Measurements from ENCODE around the gene ATP6V0D1.

The ATP6V0D1 gene

DNA sequence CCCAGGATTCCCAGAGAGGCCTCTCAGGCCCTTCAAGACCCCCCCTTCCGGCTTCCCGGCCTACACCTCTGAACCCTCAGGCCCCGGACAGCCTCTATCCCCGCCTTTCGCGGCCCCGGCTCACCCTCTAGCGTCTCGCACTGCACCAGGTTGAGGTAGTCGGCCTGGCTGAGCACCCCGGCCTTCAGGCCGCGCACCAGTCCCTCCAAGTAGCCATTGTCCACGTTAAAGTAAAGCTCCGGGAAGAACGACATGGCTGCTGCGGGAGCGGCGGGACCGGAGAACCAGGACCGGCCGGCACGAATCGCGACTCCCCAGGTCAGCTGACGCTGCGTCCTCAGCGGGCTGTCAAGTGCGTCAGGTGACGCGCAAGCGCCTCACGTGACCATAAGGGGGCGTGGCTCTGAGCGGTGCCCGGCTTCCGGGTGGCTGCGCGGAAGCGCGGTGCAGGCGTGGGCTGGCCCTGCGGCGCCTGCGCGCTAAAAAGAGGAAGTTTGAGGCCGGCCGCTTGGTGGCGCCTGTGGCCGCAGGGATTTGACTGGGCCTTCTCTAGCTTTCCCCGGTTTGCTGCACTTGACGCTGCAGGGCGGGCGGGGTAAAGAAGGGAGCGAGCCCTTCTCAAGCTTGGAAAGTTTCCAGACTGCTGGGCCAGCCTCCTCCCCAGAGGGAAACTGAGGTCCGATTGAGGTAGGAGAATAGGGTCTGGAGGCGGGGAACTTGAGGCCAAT, at the start of gene ATP6V0D1:
ATP6V0D1 (minus strand) TSS at position 325 of the 728 bp plus-strand sequence; CDS start at position 254, 71 bp downstream.
- DNase-seq = peak; percentile 95

DNA sequence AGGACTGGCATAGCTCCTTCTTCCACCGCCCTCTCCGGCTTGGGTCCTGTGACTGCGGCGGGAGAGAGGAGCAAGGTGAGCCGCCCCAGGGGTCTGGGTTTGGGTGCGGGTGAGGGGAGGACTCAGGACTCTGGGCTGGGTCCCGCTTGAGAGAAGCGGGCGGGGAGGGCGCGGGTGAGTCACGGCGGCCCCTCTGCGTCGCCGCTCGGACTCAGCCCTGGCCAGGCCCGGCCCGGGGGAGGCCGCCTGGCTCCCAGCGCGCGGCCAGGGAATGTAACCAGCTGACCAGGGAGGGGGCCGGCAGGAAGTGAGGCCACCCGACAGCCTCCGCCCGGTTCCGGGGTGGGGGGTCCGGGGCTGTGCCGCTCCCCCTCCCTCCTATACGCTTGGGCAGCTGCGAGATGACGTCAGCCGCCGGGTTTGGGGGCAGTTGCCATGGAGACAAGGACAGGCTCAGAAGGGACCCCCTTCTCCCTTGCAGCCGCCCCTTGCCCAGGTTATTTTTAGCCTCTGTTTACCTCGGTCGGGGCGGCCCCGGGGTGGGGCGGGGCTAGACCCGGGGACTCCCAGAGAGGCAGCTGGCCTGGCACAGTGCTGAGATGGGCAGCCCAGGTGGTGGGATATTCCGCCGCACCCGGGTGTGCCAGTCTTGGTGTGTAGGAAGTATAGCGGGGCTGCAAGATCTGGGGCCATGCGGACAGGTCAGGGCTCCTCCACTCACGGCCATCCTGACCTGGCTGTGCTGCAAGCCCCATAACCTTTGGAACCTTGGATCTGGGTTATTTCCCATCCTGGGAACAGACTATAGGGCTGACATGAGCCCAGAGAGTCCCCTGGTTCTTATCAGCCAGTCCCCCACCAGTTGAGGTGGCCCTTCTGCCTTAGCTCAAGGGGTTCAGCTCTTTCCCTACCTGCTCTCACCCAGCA, 49.3 kb upstream of the ATP6V0D1 start:
- DNase-seq = peak; percentile 61

DNA sequence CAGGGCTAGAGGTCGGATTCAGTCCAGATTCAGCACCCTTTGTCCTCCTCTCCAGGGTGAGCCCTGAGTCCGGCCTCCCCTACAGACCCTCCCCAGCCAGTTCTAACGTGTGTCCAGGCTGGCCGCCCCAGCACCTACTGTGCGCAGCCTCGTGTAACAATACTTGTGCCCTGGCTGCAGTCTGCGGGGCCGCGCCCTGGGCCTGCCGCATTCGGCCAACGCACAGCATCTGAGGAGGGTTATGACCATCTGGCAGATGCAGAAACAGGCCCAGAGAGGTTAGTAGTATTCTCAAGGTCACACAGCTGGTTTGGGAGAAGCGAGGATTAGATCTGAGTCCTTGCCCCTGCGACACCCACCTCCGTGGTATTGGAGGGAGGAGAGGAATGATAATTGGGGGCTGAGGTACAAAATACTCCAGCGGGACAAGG, 48.6 kb upstream of the ATP6V0D1 start:
- DNase-seq = peak; percentile 43

DNA sequence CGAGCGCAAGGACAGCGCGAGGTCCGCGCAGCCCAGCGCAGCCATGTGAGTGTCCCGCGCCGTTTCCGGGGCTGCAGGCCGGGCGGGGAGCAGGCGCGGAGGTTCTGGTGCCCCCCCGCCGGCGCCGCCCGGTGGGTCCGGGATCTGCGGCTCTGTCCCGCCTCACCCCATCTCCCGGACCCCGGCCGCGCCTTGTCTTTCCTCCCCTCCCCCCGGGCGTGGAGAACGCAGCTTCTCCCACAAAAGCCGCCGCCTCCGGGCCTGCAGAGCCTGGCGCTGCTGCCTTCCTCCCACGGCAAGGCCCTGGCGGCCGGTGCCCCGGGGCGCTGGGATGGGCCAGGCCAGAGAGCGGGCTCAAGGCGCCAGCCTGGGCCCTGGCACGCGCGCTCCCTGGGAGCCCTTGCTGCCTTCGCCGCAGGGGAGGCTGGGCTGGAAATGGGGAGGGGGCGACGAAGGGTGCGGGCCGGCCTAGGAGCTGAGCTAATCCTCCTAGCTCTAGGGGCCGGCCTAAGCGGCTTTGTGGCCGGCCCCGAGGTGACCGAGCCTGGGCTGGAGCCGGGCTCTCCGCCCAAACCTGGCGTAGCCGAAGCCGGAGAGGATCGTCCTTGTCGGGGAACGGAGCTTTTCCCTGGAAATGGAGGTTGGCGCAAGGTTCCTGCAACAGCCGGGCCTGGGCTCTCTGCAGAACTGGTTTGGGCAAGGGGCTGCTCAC, 48.1 kb upstream of the ATP6V0D1 start:
- peak; percentile 67 for DNase-seq

DNA sequence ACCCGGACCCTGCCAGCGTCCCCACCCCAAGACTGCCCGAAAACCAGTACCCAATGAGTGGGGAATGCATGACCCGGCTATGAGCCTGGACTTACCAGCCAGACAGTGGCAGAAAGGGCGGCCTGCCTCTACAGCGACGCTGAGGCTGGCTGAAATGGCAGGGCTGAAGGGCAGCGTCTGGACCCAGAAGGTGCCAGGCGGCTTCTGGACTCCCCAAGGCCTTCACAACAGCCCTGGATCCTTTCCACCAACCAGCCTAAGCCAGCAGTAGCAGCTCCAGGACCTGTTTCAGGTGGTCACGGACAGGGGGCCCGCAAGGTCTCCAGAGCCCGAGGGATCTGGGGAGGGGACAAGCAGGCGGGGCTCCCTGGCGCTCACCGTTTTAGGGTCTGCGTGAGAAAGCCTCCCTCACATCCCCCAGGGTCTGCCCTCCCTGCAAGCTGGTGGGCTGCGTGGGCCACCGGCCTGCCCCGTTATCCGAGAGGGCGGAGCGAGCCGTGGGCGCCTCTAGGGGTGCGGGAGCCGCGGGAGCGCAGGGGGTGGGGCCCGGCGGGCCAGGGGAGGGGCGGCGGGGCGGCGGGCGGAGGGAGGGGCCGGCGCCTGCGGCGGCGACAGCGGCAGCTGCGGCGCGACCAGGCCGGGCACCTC, 47.4 kb upstream of the ATP6V0D1 start, which contains the start of gene RIPOR1:
RIPOR1 (plus strand) TSS at position 608 of the 648 bp plus-strand sequence. CDS start 9,618 bp downstream, outside the sequence.
- DNase-seq = peak; percentile 24

DNA sequence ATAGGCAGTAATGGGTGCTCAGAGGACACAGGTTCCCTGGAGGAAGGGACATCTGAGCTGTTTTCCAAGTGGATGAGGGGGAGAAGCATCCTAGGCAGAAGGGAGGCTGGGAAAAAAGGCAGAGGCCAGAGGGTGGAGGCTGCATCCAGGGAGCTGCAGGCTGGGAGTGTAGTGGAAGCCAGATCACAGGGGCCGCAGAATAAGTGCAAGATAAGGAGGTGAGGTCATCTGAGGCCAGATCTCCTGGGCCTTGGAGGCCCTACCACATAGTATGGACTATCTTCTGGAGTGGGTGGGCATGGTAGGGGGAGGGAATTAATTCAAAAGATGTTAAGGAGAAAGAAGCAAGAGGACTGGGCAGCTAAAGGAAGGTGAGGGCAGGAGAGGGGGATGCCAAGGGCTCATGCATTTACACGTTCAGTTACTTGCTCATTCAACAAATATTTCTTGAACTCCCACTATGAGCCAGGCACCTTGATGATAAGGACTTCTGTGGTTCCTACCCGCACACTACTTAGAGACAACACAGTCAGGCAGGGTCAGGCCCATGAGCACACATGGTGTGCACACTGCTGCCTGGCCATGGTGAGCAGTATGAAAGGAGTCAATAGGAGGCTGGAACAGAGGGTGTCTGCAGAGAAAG, 45.3 kb upstream of the ATP6V0D1 start:
- DNase-seq = no peak

DNA sequence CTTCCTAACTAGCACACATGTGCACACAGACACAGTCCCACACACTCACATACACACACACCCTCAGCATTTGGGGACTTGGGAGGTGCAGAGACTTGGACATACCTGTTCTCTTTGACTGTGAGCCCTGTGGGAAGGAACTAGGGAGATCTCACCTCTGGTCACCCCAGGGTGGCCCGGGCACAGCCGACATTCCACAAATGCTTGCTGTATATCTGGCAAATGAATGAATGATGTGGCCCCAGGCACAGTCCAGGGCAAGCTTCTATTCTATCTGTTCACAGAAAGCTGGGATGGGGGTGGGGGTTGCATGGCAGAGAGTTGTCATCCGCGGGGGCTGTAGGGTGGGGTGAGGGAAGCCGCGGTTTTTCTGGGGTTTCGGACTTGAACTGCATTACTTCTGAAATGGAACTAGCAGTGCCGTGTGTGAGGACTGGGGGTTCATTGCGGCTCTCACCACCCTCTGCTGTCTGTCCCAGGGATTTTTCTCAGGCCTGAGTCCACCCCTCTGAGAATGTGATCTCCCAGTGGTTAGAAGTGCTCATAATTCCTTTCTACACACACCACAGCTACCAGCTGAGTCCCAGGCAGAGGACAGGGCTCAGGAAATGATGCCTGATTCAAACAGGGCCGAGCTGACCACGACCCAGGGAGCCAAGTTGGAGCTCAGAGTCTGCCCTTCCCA, 44.4 kb upstream of the ATP6V0D1 start:
- DNase-seq = no peak

DNA sequence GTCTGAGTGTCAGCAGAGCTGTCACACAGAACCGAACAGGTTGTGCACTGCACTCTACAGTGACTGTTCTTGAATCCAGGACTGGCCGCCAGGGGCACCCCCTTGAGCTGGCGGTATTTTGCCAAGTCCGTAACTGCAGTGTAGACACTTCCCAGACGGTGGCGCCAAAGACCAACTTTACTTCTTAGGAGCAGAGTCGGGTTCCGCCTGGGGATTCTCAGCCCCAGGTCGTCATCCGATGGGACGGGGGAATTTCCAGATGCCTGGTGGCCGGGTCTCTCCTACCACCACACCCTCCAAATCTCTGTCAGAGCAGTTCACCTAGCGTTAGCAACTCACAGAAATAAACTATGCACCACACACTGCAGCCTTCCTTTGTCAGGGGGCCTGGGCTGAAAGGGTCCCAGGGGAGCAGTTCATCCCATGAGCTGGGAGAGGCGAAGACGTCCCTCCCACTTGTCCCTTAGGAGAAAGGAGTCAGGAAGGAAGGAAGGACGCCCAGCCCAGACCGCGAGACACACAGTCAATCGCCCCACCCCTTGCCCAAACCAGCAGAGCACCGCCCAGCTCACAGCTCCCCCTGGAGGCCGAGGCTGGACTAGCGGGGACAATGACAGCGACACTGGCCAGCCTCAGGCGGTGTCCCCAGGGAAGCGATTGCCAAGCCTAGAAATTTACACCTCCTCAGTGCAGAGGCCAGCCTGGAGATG, 40.3 kb upstream of the ATP6V0D1 start:
- peak; percentile 90 for DNase-seq

DNA sequence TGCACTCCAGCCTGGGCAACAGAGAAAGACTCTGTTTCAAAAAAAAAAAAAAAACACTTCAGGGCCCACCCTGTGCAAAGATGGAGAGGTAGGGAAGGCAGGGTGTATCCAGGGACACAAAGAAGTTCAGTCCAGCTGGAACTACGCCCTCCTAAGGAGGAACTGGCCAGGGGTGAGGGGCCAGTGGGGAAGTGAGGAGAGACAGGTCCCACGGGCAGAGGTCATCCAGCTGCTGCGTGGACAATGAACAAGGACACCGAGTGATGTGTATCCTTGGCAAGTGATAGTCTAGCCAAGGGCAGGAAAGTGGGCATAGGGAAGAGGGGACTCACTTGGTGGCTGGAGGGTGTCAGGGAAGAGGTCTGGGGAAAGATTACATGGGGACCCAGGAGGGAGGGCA, 38.3 kb upstream of the ATP6V0D1 start:
- no peak for DNase-seq

DNA sequence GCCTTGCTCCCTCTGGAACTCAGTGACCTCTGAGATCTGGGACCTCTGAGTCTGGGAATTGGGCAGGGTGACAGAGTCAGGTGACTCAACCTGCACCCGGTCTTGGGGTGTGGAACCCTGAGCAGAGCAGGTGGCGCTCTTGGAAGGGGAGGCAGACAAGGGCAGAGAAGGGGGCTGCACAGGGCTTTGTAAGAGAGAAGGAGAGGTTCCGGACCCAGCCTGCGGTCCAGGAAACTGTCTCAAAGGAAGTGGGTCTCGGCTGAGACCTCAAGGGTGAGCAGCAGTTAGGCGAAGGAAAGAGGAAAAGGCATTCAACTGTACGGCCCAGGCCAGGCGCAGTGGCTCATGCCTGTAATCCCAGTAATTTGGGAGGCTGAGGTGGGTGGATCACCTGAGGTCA, 37.7 kb upstream of the ATP6V0D1 start:
- DNase-seq = no peak

DNA sequence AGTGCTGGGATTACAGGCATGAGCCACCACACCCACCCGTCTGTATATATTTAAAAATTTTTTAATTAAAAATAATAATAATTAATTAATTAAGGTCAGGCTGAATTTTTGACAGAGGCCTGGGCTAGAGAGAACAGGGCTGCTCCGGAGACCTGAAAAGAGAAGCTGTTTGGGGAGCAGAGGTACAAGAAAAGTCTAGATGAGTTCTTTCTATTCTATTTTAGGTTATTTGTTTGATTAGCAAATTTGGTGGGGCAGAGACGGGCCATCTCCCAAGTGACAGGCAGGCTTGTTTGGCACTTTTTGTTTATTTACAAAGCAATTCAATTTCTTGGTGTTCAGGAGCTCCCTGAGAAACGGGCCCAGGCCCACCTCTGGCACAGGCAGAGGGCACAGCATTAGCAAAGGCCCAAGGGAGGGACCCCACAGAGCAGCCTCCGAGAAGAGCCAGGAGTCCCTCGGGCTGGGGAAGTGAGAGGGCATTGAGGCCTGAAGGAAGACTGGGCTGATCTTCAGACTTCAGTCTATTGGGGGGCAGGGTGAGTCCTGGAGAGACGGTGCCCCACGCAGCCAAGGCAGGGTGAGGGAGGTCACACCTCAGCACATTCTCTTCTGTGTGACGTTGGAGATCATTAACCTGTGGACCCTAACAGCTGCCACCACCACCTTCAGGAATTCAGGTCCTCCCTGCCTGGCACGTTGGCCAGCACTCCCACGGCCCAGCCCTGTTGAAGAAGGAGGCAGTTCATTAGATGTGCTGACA, 36.9 kb upstream of the ATP6V0D1 start:
- DNase-seq = no peak

DNA sequence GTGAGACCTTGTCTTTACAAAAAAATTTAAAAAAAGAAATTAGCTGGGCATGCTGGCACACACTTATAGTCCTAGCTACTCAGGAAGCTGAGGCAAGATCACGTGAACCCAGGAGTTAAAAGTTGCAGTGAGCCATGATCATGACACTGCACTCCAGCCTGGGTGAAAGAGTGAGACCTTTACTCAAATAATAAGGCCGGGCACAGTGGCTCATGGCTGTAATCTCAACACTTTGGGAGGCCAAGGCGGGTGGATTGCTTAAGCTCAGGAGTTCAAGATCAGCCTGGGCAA, 36.1 kb upstream of the ATP6V0D1 start:
- no peak for DNase-seq

DNA sequence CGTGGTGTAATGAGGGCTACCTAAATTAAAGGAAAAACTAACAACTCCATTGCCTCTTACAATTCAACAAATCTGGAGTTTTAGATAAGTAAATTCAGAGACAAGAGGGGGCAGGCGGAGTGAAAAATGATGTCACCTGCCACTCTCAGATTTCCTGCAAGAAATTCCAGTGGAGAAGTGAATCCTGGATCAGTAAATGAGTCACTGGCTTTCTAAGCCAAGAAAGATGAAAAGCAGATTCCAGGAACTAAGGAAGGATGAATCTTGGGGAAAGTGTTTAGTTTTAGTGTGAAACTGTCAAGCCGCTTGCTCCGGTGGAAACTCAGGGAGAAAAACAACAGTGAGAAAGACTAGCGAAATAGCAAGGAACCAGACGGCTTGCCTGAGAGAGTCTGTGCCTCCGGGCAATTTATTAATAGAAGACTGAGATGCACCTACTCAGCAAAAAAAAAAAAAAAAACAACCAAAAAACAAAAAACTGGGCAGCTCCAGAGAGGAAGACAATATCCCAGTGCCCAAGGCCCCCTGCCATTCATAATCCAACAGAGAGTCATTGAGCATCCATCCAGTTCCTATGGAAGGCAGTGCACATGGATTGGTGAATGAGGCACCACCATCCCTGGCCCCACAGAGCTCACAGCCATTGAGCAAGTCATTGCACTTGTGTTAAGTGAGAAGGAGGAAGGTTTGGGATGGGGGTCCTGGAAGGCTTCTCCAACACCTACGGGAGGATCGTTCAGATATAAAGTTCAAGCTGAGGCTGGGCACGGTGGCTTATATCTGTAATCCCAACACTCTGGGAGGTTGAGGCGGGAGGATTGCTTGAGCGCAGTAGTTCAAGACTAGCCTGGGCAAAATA, 35.6 kb upstream of the ATP6V0D1 start:
- no peak for DNase-seq

DNA sequence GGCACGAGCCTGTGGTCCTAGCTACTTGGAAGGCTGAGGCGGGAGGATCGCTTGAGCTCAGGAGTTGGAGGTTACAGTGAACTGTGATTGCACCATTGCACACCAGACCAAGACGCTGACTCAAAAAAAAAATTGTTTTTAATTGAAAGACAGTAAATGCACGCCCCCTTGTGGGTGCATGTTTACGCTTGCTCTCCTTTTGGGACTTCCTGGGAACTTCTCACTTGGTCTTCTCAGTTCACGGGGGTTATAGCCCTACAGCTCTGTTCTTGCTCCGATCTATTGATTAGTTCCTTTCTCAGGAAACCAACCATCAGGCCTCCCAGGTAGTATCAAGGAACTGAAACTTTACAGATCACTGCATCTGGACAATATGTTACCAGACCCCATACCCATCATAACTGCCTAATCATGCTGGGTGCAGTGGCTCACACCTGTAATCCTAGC, 33.4 kb upstream of the ATP6V0D1 start:
- DNase-seq = peak; percentile 77

DNA sequence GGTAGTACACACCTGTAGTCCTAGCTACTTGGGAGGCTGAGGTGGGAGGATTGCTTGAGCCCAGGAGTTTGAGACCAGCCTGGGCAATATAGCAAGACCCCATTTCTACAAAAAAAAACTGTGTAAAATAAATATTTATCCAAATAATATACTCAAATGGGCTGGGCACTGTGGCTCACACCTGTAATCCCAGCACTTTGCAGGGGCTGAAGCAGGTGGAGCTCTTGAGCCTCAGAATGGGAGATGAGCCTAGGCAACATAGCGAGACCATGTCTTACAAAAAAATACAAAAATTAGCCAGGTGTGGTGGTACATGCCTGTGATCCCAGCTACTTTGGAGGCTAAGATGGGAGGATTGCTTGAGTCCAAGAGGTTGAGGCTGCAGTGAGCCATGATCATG, 32.9 kb upstream of the ATP6V0D1 start:
- peak; percentile 7 for DNase-seq

DNA sequence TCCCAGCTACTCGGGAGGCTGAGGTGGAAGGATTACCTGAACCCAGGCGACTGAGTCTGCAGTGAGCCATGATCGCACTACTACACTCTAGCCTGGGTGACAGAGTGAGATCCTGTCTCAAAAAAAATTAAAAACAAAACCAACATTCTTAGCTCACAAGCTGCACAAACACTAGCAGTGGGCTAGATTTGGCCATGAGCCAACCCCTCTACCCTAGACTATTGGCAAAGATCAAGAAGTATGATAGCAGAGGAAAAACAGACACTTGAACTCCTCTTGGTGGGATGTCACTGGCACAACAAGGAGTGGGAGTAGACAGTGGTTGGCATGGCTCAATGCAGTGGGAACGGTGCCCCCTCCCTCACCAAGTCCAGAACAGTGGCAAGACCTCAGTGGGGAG, 28.1 kb upstream of the ATP6V0D1 start:
- DNase-seq = no peak

DNA sequence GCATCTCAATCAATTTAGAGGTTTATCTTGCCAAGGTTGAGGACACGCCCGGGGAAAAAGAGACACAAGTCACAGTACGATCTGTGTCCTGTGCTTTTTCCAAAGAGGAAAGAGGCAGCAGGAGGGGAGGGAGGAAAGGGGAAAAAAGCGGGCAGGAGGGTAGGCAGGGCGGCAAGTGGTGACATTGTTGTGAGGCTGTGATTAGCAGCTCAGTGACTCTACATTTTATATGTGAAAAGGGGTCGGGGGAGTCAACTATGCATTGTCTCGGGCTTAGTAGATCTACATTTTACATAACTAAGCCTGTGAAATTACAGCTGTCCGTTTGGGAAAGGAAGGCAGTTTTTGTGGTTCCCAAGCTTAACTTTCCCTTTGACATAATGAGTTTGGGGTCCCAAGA, 25.5 kb upstream of the ATP6V0D1 start:
- DNase-seq = no peak

DNA sequence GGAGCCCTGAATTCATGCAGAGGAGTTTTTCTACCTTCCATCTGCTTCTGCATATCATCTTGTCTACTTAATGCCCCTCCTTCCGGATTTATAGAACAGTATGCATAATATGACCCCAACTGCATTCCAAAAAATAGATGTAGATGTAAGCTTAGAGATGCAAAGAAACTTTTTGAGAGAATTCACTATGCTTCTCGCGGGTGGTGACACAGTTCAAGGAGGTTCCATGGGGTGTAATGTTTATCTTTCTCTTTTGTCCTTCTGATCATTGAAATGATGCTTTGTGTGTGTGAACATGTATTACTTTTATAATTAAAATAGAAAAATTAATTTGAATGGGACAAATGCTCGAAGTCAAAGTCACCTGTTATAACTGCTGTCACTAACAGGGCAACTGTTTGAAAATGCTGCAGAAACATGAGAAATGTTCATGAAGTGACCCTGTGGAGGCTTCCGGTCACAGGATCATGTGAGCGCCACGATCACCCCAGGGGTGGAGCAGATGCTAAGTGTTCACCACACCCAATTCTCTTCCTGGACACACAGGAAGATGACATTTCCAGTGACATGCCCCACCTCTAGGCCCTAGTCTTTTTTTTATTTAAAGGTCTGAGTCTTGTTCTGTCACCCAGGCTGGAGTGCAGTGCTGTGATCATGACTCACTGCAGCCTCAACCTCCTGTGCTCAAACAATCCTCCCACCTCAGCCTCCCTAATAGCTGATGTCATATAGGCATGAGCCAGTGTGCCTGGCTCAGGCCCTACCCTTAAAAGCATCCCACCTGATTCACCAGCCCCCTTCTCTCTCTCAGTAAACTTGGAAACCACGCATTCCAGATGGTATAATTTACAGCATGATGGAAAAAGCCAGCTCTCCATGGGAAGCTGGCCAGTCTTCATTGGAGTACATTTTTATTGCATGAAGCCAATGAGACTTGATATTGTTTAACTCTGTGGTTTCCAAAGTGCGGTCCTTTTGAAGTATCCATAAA, 23.4 kb upstream of the ATP6V0D1 start:
- peak; percentile 55 for DNase-seq
